CD1c-positive myeloid dendritic cell (primary cell): Measurements from ENCODE around the gene DISP2.
A peak's percentile ranks its signal among the peaks of the same experiment; 100 is the strongest.

Source experiments
- DNase-seq: peaks from one replicate; pipeline ENCODE4 v3.0.0-alpha.2; 2016; ENCODE audit errors: extremely low spot score

DISP2 gene

DNA sequence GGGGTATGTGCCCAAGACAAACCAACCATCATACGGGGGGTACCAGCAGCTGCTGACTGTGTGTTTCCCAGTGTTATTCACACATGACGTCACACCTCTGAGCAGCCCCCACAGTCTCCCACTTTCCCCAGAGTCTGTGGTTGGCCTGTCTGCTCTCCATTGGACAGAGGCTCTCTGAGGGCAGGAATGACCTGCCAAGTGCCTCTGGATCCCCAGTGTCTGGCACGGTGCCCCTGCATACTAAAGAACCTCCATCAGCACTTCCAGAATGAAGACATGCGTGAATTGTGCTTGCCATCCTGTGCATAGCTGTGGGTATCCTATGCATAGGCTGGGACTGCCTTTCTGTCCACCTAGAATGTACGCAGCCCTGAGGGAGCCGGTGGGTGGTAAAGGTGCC is 13.8 kb upstream of the DISP2 start:
- no peak for DNase-seq

DNA sequence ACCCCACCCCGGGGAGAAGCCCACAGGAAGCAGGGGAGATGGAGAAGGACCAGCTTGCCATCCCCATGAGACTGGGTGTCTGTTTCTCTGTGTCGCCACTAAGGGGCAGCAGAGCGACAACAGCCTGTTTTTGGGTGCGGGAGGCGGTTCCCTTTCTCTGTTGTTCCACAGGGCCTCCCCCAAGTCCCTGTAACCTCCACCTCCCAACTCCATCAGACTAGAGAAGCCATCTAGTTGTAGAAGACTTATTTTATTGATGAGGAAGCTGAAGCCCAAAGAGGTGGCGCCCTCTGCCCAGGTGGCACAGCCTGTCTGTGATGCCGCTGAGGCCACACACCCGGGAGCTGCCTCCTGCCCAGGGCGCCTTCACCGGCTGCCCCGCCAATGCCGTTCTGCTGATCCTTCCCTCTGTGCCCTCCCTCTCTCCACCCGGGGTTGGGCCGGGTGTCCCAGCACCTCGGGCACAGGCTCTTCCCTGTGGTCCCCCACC is 13.3 kb upstream of the DISP2 start:
- peak; percentile 76 for DNase-seq

DNA sequence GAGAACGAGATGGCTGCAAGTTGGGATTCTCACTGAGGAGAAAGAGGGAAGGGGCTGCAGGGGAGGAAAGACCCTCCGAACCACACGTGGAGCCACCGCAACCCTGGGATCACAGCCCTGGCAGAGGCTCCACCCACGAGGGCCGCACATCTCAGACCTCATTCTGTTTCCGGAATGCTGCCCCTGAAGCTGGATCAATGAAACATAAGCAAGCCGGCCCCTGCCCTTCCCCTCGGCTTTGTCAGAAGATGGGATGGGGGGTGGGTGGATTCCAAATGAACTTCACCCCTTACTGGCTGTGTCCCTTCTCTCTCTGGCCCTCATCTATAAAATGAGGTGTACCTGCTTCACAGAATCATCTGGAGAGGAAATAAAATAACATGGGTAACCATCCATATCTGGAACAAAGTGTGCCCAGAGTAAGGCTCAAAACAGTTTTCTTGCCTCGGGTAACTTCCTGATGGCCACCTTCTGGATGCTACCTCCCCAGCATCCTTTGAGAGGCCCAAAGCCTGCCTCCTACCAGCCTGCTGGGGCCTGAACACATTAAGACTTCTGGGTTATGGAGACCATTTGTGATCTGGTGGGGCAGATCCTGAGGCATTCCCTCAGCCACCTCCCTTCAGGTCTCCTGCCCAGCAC is 12.7 kb upstream of the DISP2 start:
- DNase-seq, result no peak

GRCh38 chr15:40345867-40346578 is 12.0 kb upstream of the DISP2 start:
- DNase-seq, result no peak

GRCh38 chr15:40346579-40347558 is 11.2 kb upstream of the DISP2 start:
- no peak for DNase-seq

GRCh38 chr15:40347559-40348473 is 10.2 kb upstream of the DISP2 start:
- no peak for DNase-seq

DNA sequence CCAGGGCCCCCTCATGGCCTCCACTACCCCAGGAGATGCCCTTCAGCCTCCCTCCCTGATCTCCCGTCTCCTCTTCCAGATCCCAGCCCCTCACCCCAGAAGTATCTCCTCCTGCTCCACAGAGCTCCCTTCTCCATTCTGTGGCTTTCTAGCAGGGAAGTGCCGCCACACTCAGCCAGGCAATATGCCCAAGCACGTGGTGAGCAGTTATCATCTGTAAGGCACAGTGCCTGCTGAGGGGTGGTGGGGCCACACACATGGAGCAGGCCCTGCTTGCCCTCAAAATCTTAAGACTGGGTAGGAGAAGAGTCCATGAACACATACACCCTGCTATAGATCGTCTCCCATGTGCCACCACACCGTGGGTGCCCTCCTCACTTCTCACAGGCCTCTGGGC is 9.5 kb upstream of the DISP2 start:
- no peak for DNase-seq

DNA sequence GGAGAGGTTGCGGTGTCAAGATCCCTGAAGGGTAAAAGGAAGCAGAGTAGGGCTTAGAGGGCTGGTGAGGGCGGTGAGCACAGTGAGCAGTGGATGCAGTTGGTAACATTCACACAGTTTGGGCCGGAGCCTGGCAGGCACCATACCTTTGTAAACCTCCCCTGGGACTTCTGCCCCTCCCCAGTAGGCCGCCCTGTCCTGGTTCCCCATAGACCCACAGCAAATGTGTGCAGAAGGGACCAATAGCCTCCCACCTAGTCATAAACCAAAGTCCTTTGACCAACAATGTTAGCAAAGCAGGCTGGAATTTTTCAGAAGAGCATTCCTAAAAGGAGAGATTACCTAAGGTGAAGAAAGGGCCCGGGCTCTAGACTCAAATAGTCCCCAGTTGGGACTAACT is 8.9 kb upstream of the DISP2 start:
- no peak for DNase-seq

GRCh38 chr15:40352281-40352901 is 5.6 kb upstream of the DISP2 start:
- no peak for DNase-seq

DNA sequence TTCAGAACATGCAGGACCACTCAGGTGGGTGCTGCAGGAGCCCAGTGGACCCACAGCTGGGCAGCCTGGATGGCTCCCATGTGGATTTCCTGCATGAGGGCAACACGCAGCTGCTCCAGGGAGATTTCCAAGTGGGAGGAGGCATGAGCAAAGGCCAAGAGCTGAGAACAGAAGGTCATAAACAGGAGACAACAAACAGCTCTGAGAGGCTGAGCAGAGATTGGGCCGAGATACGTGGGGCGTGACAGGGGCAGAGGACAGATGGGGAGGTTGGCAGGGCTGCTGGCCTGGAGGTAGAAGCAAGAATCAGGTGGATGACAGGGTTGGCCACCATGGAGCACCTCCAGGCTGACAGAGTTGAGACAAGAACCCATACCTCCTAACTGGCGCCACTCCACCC is 4.3 kb upstream of the DISP2 start:
- DNase-seq, result no peak

DNA sequence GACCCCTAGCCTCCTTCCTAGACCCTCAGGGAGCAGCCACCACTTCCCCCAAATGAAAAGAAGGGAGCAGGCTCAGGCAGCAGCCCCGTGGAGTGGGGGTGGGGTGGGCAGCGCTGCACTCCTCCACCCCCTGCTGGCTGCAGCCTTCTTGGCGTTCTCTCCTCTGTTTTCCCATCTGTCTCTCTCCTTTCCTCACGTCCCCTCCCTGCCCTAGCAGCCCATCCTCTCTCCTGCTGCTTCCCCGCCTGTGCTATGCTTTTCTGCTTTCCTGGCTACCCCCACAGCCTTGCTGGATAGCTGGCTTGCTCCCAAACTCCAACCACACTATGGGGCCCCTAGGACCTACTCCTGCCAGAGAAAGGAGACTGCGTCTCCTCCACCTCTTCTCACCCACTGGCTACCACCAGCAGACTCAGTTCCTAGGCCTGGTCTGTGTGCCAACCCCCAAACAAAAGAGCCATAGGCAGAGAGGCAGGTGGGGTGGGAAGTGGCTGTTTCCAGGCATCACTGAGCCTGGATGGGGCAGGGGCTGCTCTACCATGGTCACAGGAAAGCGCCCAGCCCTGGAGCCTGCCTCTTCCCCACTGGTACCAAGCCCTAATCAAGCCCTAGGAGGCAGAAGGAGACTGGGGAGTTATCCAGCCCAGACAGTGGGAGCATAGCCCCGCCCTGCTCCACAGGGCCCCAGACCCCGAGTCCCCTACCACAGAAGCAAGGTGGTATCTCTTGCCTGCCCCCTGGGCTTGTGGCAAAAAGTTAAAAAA is 3.4 kb upstream of the DISP2 start:
- no peak for DNase-seq

DNA sequence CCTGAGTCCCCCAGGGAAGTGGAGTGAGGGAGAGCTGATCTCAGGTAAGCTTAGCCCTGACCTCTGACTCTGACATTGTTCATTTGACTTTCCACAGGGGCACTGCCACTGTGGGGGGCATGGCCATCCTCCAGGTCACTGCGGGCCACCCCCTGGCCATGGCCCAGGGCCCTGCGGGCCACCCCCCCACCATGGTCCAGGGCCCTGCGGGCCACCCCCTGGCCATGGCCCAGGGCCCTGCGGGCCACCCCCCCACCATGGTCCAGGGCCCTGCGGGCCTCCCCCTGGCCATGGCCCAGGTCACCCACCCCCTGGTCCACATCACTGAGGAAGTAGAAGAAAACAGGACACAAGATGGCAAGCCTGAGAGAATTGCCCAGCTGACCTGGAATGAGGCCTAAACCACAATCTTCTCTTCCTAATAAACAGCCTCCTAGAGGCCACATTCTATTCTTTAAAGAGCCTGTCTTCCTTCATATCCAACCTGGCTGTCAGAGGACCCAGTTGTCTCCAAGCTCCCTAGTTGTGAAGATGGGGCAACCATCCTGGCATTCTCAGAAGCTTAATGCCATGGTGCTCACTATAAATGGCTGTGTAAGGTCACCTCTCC is 1.9 kb upstream of the DISP2 start:
- DNase-seq, result no peak

DNA sequence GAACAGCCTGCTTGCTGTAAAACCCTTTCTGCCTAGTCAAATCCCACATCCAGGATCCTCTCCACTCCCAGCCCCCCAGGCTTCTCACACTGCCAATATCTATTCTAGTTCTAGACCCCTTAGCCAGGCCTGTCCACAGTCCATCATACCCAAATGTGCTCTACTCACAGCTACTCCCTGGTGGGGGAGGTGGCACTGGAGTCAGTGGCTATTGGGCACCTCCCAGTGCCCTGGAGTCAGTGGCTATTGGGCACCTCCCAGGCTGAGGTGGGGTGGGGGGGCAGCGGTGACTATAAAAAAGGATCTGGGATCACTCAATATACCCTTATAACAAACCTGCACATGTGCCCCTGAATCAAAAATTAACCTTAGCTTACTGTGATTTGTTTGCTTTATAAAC is 773 bp upstream of the DISP2 start:
- no peak for DNase-seq

- DNase-seq, result peak; percentile 13
These were observed 693 bp downstream of the DISP2 start for GRCh38 chr15:40358471-40359353.

DNA sequence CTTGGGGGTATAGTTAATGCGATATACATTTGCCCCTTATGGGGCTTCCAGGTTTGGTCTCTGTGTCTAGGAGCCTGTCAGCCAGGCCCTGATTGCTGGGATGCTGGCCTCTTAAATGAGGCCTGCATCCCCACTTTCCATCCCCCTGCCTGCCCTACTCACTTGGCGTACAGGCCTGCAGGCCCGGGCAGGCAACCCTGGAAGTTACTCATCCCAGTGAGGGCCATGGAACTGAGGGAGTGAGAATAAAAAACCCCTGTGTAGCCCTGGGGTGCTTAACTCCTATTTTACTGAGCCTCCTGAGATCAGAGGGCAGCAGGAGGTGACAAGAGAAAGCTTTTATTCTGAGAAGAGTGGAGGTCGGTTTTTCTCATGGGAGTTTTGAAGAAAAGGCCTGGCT is 2.0 kb downstream of the DISP2 start:
- no peak for DNase-seq

DNA sequence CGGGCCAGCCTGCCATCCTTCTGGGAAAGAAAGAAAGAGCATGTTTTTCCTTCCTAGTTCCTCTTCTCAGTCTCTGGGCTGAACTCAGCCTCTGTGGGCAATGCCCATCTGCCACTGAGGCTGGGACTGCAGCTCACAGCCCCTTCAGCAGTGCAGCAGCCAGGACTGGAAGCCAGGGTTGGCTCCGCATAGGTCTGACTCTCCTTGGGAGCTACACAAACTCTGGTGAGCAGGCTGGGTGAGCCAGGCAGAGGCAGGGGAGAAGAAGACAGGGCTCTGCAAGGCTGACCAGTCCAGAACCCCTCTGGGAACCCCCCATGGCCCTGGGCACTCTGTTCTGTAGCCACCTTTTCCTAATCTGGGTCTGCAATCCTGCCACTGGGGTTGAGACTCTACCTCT is 3.6 kb downstream of the DISP2 start:
- no peak for DNase-seq

GRCh38 chr15:40363611-40364010 is 5.6 kb downstream of the DISP2 start:
- no peak for DNase-seq

DNA sequence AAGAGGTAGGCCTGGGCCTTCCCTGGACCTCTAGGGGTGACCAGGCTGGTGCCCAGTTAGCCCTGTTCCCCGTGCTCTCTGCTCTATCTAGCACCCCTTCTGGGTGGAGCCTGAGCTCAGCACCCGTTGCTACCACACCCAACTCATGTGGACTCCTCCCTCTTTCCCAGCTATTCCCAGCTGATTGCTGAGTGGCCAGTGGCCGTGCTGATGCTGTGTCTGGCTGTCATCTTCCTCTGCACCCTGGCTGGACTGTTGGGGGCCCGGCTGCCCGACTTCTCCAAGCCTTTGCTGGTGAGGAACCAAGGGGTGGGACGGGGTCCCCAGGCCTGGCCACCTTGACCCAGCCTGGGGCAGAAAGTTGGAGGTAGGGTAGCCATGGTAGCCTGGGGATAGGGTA is 6.2 kb downstream of the DISP2 start:
- no peak for DNase-seq

GRCh38 chr15:40365016-40365415 is 7.0 kb downstream of the DISP2 start:
- DNase-seq, result no peak
